ENCODE results near the gene OBP2B.
A peak's percentile ranks its signal among the peaks of the same experiment; 100 is the strongest.

Gene OBP2B

GRCh38 chr9:133162861-133163503, 46.1 kb downstream of the OBP2B start:
- DNase-seq (ENCODE audit: low read depth): no peak
- H3K4me3 ChIP-seq (ENCODE audit: low read length): peak overlapping the region; percentile 59
- no peak for TF ChIP-seq CTCF (conservative IDR thresholded peaks at IDR 0.05; ENCODE audit: low read depth, low read length)

- H3K4me3 ChIP-seq (ENCODE audit: low read length): no peak overlapping the region
- no peak for TF ChIP-seq CTCF (conservative IDR thresholded peaks at IDR 0.05; ENCODE audit: low read depth, low read length)
- no peak for DNase-seq (ENCODE audit: low read depth)
Observed at GRCh38 chr9:133161547-133161950, 47.5 kb downstream of the OBP2B start.

GRCh38 chr9:133160742-133161546, 48.1 kb downstream of the OBP2B start:
- TF ChIP-seq CTCF (conservative IDR thresholded peaks at IDR 0.05; ENCODE audit: low read depth, low read length): peak; percentile 83
- no peak overlapping the region for H3K4me3 ChIP-seq (ENCODE audit: low read length)
- DNase-seq (ENCODE audit: low read depth): no peak

- H3K4me3 ChIP-seq (ENCODE audit: low read length): no peak overlapping the region
- no peak for TF ChIP-seq CTCF (conservative IDR thresholded peaks at IDR 0.05; ENCODE audit: low read depth, low read length)
- no peak for DNase-seq (ENCODE audit: low read depth)
Observed at GRCh38 chr9:133158695-133159094, 50.4 kb downstream of the OBP2B start.

Data from retinal pigment epithelial cell (primary cell).